Fibroblast of mammary gland (primary cell): ENCODE results near the gene CBLB.

Source experiments
- DNase-seq: peaks from one replicate; pipeline ENCODE4 v3.0.0-alpha.2; 2010; ENCODE audit warnings: low read depth
- H3K4me3 ChIP-seq: 2 replicates; pipeline ENCODE4 v1.5.1; 2011; ENCODE audit warnings: low read depth, mild to moderate bottlenecking, low read length, moderate library complexity; ENCODE audit not compliant: control insufficient read depth
- TF ChIP-seq, protein P1 (sequence below): conservative IDR thresholded peaks from 2 replicates; pipeline ENCODE4 v1.5.1; 2011; ENCODE audit warnings: low read depth, low read length, inconsistent platforms; ENCODE audit not compliant: control insufficient read depth, insufficient read depth

Gene CBLB

DNA sequence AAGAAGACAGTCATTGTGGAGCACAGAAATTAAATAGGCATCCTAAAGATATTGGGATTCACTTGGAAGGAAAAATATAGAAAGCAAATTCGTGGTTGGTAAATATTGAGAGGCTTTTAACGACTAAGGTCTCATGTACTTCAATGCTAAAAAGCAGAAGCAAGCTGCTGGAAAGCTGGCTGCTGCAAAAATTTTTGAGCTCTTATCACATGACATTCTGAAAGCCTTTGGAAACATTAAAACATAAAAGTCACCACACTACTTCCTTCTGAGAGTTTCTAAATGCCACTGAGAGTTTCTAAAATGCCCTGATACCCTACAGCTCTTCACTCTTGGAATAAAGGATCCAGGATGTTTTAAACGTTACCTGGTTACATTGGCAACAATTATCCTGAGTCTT, 39.0 kb upstream of the CBLB start:
- DNase-seq: no peak
- TF ChIP-seq, protein P1, sequence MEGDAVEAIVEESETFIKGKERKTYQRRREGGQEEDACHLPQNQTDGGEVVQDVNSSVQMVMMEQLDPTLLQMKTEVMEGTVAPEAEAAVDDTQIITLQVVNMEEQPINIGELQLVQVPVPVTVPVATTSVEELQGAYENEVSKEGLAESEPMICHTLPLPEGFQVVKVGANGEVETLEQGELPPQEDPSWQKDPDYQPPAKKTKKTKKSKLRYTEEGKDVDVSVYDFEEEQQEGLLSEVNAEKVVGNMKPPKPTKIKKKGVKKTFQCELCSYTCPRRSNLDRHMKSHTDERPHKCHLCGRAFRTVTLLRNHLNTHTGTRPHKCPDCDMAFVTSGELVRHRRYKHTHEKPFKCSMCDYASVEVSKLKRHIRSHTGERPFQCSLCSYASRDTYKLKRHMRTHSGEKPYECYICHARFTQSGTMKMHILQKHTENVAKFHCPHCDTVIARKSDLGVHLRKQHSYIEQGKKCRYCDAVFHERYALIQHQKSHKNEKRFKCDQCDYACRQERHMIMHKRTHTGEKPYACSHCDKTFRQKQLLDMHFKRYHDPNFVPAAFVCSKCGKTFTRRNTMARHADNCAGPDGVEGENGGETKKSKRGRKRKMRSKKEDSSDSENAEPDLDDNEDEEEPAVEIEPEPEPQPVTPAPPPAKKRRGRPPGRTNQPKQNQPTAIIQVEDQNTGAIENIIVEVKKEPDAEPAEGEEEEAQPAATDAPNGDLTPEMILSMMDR: no peak
- H3K4me3 ChIP-seq: no peak overlapping the region

DNA sequence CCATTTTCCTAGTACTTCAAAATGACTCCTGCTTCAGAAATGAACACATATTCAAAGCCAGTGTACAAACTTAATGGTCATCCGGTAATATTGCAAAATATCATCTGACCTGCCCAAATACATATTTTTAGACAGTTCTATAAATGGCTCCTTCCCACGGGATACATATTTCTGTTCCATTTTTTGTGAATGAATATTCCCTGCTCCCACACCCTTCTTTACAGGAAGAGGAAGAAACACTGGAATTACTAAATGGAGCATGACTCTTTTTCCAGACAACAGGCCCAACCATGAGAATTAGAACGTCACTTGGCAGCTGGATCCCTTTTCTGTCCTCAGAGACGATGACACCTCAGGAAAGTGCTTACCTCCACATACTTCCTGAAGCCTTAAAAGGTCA, 38.0 kb upstream of the CBLB start:
- TF ChIP-seq, protein P1: no peak
- peak; percentile 88 for DNase-seq

DNA sequence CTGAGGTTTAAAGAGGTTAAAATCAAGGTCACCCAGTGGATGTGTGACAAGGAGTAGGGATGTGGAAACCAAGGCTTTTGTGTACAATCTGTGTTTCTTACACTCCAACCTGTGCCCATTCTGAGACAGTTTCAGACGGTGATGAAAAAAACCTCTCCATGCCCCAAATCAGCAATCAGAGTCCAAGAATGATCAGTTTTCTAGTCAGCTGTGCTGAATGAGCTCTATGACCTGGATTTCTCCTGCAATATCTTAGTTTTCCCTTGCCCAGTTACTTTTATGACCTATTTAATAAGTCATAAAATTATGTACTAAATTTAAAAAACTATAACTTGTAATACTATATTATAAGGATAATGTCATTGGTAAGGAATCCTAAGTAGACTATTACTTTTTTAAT, 37.5 kb upstream of the CBLB start:
- H3K4me3 ChIP-seq: no peak overlapping the region
- DNase-seq: peak; percentile 14
- TF ChIP-seq, protein P1: no peak

More for the DNA sequence above, 38.0 kb upstream of the CBLB start:
- no peak overlapping the region for H3K4me3 ChIP-seq

DNA sequence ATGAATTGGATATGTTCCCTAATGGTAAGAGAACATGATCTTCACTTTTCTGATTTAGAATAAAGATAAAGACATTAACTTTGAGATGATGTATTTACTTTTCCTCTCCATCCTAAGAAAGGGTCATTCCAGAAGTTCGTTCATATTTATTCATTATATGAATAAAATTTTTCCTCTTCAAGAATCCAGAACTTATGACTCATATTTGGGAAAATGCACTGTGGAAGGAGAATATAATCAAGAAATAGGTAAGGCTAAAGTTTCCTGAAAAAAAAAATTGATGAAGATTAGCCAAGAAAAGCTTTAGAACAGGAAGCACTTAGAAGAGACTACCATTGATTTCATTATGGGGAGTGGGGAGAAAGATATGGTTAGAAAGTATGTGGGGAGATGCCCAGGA, 36.5 kb upstream of the CBLB start:
- no peak for DNase-seq
- TF ChIP-seq, protein P1: no peak
- H3K4me3 ChIP-seq: no peak overlapping the region

DNA sequence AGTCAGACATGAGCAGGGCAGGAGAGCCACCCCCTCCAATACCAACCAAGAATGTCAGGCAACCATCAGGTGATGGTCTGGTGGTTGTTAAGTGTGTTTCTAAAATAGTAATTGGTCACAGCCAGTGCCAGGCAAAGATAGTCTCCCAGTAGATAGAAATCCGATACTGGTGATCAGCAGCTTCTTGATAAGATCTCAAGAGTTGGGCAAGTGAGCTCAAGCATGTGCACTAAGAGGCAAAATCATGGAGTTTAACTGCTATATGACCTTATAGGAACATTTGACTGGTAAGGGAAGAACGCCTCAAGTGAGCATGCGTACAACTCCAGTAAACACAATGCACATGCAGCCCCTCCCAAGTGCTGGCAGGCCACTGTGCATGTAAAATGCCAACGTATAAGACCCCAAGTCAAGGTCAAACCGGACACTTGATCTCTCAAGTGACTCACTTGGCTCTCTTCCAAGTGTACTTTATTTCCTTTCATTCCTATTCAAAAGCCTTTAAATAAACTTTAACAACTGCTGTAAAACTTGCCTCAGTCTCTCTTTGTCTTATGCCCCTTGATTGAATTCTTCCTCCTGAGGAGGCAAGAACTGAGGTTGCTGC, 36.0 kb upstream of the CBLB start:
- TF ChIP-seq, protein P1: no peak
- no peak overlapping the region for H3K4me3 ChIP-seq
- peak; percentile 50 for DNase-seq

DNA sequence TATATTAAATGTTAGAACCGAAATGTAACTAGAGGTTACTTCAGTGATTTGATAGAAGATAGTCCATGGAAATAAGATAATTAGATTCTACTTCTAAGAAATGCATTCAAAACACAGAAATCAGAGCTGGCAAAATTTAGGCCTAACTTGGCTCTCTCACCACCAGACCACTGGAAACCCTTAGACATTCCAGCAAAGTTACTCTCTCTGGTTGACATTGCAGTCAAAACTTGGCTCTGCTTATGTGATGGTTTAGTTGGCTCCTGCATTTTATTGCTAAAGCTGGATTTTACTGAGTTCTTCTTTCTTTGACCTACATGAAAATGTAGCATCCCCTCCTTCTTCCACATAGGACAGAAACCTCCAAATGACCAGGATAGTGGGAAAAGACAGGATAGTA, 35.4 kb upstream of the CBLB start:
- DNase-seq: no peak
- no peak overlapping the region for H3K4me3 ChIP-seq
- TF ChIP-seq, protein P1: no peak

DNA sequence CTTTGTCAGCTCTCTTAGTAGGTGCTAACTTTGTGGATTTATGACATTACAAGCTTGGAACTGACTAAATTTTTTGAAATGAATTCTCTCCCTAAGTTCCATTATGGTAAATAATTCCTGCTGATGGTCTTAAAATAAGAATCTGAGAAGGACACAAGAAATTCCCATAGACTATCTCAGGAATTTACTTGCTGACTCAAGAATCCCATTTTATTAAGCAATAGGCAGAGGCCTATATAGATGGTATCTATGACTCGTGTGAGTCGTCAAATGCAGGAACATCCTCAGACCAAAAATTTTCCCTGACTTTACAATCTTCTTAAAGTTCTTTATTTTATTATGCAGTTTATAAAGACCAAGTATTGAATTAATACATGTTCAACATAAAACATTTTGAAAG, 30.7 kb upstream of the CBLB start:
- TF ChIP-seq, protein P1: no peak
- H3K4me3 ChIP-seq: no peak overlapping the region
- DNase-seq: peak; percentile 65
